Neural progenitor cell (in vitro differentiated cells): ENCODE results near the gene TWIST2.

ENCODE experiments used
- EZH2 ChIP-seq: fragments of 200-600 bp; sonication (generic); IDR thresholded peaks from 2 replicates; pipeline ENCODE4 v1.6.1; 2017; ENCODE audit warnings: antibody characterized with exemption, mild to moderate bottlenecking, moderate library complexity
- TF ChIP-seq, protein P1 (sequence below): fragments of 200-600 bp; sonication (generic); IDR thresholded peaks from 2 replicates; pipeline ENCODE4 v1.5.1; 2017; ENCODE audit warnings: antibody characterized with exemption, mild to moderate bottlenecking

GRCh38 chr2:238838786-238839327 is 9.0 kb upstream of the TWIST2 start:
- TF ChIP-seq, protein P1, sequence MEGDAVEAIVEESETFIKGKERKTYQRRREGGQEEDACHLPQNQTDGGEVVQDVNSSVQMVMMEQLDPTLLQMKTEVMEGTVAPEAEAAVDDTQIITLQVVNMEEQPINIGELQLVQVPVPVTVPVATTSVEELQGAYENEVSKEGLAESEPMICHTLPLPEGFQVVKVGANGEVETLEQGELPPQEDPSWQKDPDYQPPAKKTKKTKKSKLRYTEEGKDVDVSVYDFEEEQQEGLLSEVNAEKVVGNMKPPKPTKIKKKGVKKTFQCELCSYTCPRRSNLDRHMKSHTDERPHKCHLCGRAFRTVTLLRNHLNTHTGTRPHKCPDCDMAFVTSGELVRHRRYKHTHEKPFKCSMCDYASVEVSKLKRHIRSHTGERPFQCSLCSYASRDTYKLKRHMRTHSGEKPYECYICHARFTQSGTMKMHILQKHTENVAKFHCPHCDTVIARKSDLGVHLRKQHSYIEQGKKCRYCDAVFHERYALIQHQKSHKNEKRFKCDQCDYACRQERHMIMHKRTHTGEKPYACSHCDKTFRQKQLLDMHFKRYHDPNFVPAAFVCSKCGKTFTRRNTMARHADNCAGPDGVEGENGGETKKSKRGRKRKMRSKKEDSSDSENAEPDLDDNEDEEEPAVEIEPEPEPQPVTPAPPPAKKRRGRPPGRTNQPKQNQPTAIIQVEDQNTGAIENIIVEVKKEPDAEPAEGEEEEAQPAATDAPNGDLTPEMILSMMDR: no peak
- no peak for TF ChIP-seq EZH2
